ENCODE results near the gene OFD1. TPM values are rescaled to one million over a fixed set of nuclear protein-coding genes. Genes with fewer than 3 reads are reported as not detected.

Gene OFD1
- total RNA-seq = 10 to 100 TPM; 25.9 to 29.7 TPM
- 23.3 TPM for polyA plus RNA-seq (2013, experiment 1 of 2)
- polyA plus RNA-seq (2013, experiment 2 of 2) = 23.1 TPM
- long read RNA-seq, experiment 1, partial matches to known transcripts = 2 of 5 reads
- long read RNA-seq, experiment 1, other reads (novel, unspliced or antisense) = 3 of 5 reads
- long read RNA-seq, experiment 2, full-length matches to known transcripts = 19 of 49 reads
- long read RNA-seq, experiment 2, partial matches to known transcripts = 4 of 49 reads
- long read RNA-seq, experiment 2, other reads (novel, unspliced or antisense) = 26 of 49 reads
- long read RNA-seq, experiment 3, partial matches to known transcripts = 22 of 41 reads
- long read RNA-seq, experiment 3, other reads (novel, unspliced or antisense) = 18 of 41 reads
- long read RNA-seq, experiment 4, partial matches to known transcripts = 21 of 25 reads
- long read RNA-seq, experiment 4, other reads (novel, unspliced or antisense) = 4 of 25 reads

- no peak for TF ChIP-seq CTCF (conservative IDR thresholded peaks at IDR 0.05)
- no peaks in the 10 kb centered on the region for H3K27me3 Mint-ChIP-seq (ENCODE audit: insufficient read depth)
- peaks cover 50% of the 10 kb centered on the region for H3K9me3 Mint-ChIP-seq
Measured at GRCh38 chrX:13734278-13735172, at the start of gene OFD1, which contains the start of gene TRAPPC2. TSS of gene OFD1 (plus strand) at chrX:13734748. CDS start at chrX:13735072, 324 bp downstream. TSS of gene TRAPPC2 (minus strand) at chrX:13734620. CDS start at chrX:13719963, 14,657 bp downstream.

GRCh38 chrX:13685126-13685763 is 49.3 kb upstream of the OFD1 start:
- Mint-ChIP-seq H3K27me3 (ENCODE audit: insufficient read depth) (peaks cover 18% of the 10 kb centered on the region), H3K9me3 (peaks cover 47% of the 10 kb centered on the region), H3K36me3 (ENCODE audit: low read depth) (no peaks in the 10 kb centered on the region), H3K27ac (no peak overlapping the region), H3K4me1 (peaks cover under 1% of the 10 kb centered on the region), H3K4me3 (no peak overlapping the region)
- H3K9me3 ChIP-seq (ENCODE audit: control insufficient read depth, low read length) = no peaks in the 10 kb centered on the region
- H3K27ac ChIP-seq (ENCODE audit: low read depth, low read length) = no peak overlapping the region
- peaks cover 17% of the 10 kb centered on the region for H3K27me3 ChIP-seq (ENCODE audit: control insufficient read depth, insufficient read depth, low read length, poor library complexity, severe bottlenecking)
- 75 to 76% methylated on average over 1 of the region's 3 CpGs for WGBS, 2 experiments (ENCODE audit: insufficient coverage in 1 of 2, insufficient read length in 1 of 2)
- no peaks in the 10 kb centered on the region for H3K36me3 ChIP-seq (ENCODE audit: control insufficient read depth, insufficient read depth, low read length)
- no peak for DNase-seq
- no peak for TF ChIP-seq CTCF (conservative IDR thresholded peaks at IDR 0.05)
- no peaks in the 10 kb centered on the region for H3K4me1 ChIP-seq (ENCODE audit: control insufficient read depth, insufficient read depth, low read length)
- H3K9ac ChIP-seq (ENCODE audit: extremely low read depth, low read length, poor library complexity, severe bottlenecking) = no peak overlapping the region
- no peak overlapping the region for H3K4me3 ChIP-seq (ENCODE audit: low read length)

More at GRCh38 chrX:13734278-13735172, at the start of gene OFD1, which contains the start of gene TRAPPC2:
- peaks cover 9% of the 10 kb centered on the region for H3K36me3 ChIP-seq (ENCODE audit: control insufficient read depth, insufficient read depth, low read length)
- H3K4me1 Mint-ChIP-seq = peaks cover 15% of the 10 kb centered on the region
- H3K27ac Mint-ChIP-seq = peak within 1 kb of the TSS; percentile 94
- peak within 1 kb of the TSS; percentile 87 for H3K27ac ChIP-seq (ENCODE audit: low read depth, low read length)
- WGBS, 2 experiments (ENCODE audit: insufficient coverage in 1 of 2, insufficient read length in 1 of 2) = 0 to 2% methylated on average over 7 to 75 of the region's 75 CpGs
- H3K4me1 ChIP-seq (ENCODE audit: control insufficient read depth, insufficient read depth, low read length) = no peaks in the 10 kb centered on the region
- peaks cover 17% of the 10 kb centered on the region for H3K36me3 Mint-ChIP-seq (ENCODE audit: low read depth)
- H3K27me3 ChIP-seq (ENCODE audit: control insufficient read depth, insufficient read depth, low read length, poor library complexity, severe bottlenecking) = no peaks in the 10 kb centered on the region
- H3K4me3 Mint-ChIP-seq = peak within 1 kb of the TSS; percentile 74
- peak within 1 kb of the TSS; percentile 89 for H3K4me3 ChIP-seq (ENCODE audit: low read length)
- peak; percentile 95 for DNase-seq
- no peaks in the 10 kb centered on the region for H3K9me3 ChIP-seq (ENCODE audit: control insufficient read depth, low read length)
- peak within 1 kb of the TSS; percentile 80 for H3K9ac ChIP-seq (ENCODE audit: extremely low read depth, low read length, poor library complexity, severe bottlenecking)

- Histone ChIP-seq H3K9me3 (ENCODE audit: control insufficient read depth, low read length) (no peaks in the 10 kb centered on the region), H3K9ac (ENCODE audit: extremely low read depth, low read length, poor library complexity, severe bottlenecking) (no peak overlapping the region), H3K27ac (ENCODE audit: low read depth, low read length) (no peak overlapping the region), H3K4me1 (ENCODE audit: control insufficient read depth, insufficient read depth, low read length) (no peaks in the 10 kb centered on the region), H3K36me3 (ENCODE audit: control insufficient read depth, insufficient read depth, low read length) (no peaks in the 10 kb centered on the region), H3K27me3 (ENCODE audit: control insufficient read depth, insufficient read depth, low read length, poor library complexity, severe bottlenecking) (peaks cover 17% of the 10 kb centered on the region), H3K4me3 (ENCODE audit: low read length) (no peak overlapping the region)
- WGBS, 2 experiments (ENCODE audit: insufficient coverage in 1 of 2, insufficient read length in 1 of 2) = 80% methylated on average over 1 of the region's 1 CpG; no CpG with 5 or more reads in 1 of the 2 experiments
- no peaks in the 10 kb centered on the region for H3K36me3 Mint-ChIP-seq (ENCODE audit: low read depth)
- H3K4me1 Mint-ChIP-seq = peaks cover 7% of the 10 kb centered on the region
- H3K9me3 Mint-ChIP-seq = peaks cover 41% of the 10 kb centered on the region
- no peak overlapping the region for H3K4me3 Mint-ChIP-seq
- H3K27ac Mint-ChIP-seq = no peak overlapping the region
- TF ChIP-seq CTCF (conservative IDR thresholded peaks at IDR 0.05) = no peak
- DNase-seq = no peak
- peaks cover 18% of the 10 kb centered on the region for H3K27me3 Mint-ChIP-seq (ENCODE audit: insufficient read depth)
Measured at GRCh38 chrX:13687203-13687602, 47.3 kb upstream of the OFD1 start.

Data from endodermal cell (in vitro differentiated cells).